ENCODE measurements around the gene BSCL2.

DNA sequence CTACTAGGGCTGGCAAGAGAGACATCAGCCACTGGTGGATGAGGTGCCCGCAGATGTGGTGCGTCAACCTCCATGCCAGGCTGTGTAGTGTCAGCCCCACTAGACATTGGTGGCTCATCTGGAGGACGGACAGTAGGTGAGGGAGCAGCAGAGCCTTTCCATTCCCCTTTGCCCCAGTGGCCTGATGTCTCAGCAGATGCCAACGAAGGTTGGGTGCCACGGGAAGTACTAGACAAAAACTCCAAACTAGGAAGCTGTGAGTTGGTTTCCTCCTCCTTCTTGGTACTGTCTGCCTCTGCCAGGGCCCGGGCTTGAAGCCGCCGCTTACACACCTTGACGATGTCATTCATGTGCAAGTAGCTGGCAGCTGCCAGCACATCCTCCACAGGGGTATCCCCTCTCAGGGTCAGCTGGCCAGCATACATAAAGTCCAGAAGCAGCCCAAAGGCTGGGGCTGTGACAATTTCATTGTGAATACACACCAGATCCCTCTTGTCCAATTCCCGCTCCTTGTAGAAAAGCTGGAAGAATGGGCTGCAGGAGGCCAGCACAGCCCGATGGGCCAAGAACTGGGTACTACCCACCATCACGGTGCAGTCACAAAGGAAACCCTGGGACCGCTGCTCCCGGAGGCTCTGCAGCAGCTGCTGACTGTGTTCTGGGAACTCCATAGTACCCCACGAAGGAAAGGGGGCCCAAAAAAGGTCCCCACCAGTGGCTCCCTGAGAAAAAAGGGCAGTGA lies 45.9 kb upstream of the BSCL2 start:
- TF ChIP-seq, protein P1, sequence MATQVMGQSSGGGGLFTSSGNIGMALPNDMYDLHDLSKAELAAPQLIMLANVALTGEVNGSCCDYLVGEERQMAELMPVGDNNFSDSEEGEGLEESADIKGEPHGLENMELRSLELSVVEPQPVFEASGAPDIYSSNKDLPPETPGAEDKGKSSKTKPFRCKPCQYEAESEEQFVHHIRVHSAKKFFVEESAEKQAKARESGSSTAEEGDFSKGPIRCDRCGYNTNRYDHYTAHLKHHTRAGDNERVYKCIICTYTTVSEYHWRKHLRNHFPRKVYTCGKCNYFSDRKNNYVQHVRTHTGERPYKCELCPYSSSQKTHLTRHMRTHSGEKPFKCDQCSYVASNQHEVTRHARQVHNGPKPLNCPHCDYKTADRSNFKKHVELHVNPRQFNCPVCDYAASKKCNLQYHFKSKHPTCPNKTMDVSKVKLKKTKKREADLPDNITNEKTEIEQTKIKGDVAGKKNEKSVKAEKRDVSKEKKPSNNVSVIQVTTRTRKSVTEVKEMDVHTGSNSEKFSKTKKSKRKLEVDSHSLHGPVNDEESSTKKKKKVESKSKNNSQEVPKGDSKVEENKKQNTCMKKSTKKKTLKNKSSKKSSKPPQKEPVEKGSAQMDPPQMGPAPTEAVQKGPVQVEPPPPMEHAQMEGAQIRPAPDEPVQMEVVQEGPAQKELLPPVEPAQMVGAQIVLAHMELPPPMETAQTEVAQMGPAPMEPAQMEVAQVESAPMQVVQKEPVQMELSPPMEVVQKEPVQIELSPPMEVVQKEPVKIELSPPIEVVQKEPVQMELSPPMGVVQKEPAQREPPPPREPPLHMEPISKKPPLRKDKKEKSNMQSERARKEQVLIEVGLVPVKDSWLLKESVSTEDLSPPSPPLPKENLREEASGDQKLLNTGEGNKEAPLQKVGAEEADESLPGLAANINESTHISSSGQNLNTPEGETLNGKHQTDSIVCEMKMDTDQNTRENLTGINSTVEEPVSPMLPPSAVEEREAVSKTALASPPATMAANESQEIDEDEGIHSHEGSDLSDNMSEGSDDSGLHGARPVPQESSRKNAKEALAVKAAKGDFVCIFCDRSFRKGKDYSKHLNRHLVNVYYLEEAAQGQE (IDR thresholded peaks at IDR 0.05), result no peak
- TF ChIP-seq, protein P2, sequence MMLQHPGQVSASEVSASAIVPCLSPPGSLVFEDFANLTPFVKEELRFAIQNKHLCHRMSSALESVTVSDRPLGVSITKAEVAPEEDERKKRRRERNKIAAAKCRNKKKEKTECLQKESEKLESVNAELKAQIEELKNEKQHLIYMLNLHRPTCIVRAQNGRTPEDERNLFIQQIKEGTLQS (IDR thresholded peaks at IDR 0.05), result no peak
- TF ChIP-seq, protein P3, sequence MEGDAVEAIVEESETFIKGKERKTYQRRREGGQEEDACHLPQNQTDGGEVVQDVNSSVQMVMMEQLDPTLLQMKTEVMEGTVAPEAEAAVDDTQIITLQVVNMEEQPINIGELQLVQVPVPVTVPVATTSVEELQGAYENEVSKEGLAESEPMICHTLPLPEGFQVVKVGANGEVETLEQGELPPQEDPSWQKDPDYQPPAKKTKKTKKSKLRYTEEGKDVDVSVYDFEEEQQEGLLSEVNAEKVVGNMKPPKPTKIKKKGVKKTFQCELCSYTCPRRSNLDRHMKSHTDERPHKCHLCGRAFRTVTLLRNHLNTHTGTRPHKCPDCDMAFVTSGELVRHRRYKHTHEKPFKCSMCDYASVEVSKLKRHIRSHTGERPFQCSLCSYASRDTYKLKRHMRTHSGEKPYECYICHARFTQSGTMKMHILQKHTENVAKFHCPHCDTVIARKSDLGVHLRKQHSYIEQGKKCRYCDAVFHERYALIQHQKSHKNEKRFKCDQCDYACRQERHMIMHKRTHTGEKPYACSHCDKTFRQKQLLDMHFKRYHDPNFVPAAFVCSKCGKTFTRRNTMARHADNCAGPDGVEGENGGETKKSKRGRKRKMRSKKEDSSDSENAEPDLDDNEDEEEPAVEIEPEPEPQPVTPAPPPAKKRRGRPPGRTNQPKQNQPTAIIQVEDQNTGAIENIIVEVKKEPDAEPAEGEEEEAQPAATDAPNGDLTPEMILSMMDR (IDR thresholded peaks at IDR 0.05; ENCODE audit: low read depth, low read length, missing input control), result no peak
- TF ChIP-seq YY1 (IDR thresholded peaks at IDR 0.05) (no peak), EGR1 (IDR thresholded peaks at IDR 0.05; ENCODE audit: low read depth in 2 of 2) (no peak), RAD21 (IDR thresholded peaks at IDR 0.05) (no peak), JUND (IDR thresholded peaks at IDR 0.05) (no peak), HNF4G (IDR thresholded peaks at IDR 0.05) (no peak)
- TF ChIP-seq, protein P4, sequence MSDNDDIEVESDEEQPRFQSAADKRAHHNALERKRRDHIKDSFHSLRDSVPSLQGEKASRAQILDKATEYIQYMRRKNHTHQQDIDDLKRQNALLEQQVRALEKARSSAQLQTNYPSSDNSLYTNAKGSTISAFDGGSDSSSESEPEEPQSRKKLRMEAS (IDR thresholded peaks at IDR 0.05), result no peak
- TF ChIP-seq, protein P5, sequence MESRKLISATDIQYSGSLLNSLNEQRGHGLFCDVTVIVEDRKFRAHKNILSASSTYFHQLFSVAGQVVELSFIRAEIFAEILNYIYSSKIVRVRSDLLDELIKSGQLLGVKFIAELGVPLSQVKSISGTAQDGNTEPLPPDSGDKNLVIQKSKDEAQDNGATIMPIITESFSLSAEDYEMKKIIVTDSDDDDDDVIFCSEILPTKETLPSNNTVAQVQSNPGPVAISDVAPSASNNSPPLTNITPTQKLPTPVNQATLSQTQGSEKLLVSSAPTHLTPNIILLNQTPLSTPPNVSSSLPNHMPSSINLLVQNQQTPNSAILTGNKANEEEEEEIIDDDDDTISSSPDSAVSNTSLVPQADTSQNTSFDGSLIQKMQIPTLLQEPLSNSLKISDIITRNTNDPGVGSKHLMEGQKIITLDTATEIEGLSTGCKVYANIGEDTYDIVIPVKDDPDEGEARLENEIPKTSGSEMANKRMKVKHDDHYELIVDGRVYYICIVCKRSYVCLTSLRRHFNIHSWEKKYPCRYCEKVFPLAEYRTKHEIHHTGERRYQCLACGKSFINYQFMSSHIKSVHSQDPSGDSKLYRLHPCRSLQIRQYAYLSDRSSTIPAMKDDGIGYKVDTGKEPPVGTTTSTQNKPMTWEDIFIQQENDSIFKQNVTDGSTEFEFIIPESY (IDR thresholded peaks at IDR 0.05), result no peak

Data from liver (tissue), 3 donors.